ENCODE measurements around the gene LCORL.

DNA sequence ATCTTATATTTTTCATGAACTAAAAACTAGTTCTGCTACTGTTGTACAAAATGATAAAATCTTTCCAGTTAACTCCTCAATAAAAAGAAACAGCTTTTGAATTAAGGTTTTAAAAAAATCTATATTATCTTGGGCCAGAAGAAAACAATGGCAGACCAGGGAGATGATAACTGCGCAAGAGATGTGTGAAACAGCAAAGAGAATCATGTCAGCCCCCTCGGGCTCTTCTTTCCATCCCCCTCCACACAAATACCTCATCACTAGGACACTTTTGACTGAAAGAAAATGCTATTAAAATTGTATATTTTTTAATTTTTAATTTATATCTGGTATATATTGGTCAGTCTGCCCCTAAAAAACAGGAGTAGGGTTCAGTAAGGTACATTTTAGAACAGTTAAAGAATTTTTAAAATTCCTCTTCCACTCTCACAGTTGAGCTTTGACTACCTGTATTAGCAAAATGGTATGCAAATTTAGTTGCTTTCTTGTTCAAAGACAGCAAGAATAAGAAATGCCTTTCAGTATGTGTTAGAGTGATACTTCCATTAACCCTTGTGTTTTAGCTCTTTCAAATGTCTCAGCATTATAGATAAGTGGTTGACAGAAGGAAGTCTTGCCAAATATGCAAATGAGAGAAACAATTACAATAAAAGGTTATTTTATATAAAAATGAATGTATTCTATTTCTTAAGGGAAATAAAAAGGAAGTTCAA, 36.4 kb upstream of the LCORL start:
- TF ChIP-seq CTCF (conservative IDR thresholded peaks at IDR 0.05; ENCODE audit: low read length) (no peak), EZH2phosphoT487 (IDR thresholded peaks at IDR 0.05; ENCODE audit: borderline replicate concordance, low read depth, low read length) (no peak)

Measured in OCI-LY7 (cell line).